ENCODE measurements around the gene SLC8A2. TPM values are rescaled to one million over a fixed set of nuclear protein-coding genes. Genes with fewer than 3 reads are reported as not detected.

Gene SLC8A2
- total and polyA plus RNA-seq, 2 of the 8 experiments (the other 6 are each of a cell fraction or from before 2014, with no cell fraction given): 7.3 to 12.4 TPM

DNA sequence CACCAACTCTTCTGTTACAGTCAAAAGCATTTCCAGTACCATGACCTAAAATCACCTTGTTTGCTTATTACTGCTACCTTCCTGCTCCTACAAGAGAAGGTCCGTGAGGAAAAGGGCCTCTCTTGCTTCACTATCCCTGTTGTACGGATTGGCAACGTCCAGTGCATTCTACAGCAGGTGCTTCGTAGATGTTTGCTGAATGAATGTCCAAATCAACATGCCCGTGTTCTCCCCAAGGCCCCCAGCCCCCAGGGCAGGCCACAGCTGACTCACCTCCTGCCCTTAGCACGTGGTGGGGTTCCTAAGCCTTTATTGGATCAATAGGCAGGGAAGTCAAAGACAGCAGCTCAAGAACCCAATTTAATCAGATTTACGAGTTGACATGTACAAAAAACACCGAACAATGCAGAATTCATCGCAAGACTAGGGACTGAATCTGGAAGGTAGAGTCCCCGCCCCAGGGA, 48.7 kb upstream of the SLC8A2 start:
- DNase-seq (ENCODE audit: low read depth in 1 of 2, low spot score in 2 of 2) (no peak), FAIRE-seq (no peak)
- Histone ChIP-seq H3K79me2 (ENCODE audit: control insufficient read depth in 1 of 2, insufficient read depth in 2 of 2, low read length in 2 of 2) (no peaks in the 10 kb centered on the region), H3K23me2 (ENCODE audit: low read depth, low read length) (0 out of 2 replicates have a peak, but pooled peaks cover 2% of the 10 kb centered on the region), H3K14ac (ENCODE audit: insufficient read length) (no peak overlapping the region), H4K8ac (ENCODE audit: extremely low read depth, insufficient read depth, low read length) (peak overlapping the region; percentile 31; the same call in 1 of the 2 replicates), H4K20me1 (replicated peaks in 1 of 2; ENCODE audit: control insufficient read depth in 1 of 2, insufficient read depth in 2 of 2, low read length in 2 of 2) (no peaks in the 10 kb centered on the region), H3K18ac (ENCODE audit: extremely low read depth, low read length) (no peak overlapping the region; the same call in 1 of the 2 replicates), H3K4me3 (ENCODE audit: extremely low read depth in 1 of 4, insufficient read depth in 2 of 4, low read depth in 3 of 4, low read length in 4 of 4) (no peak overlapping the region), H2BK5ac (ENCODE audit: low read depth, low read length) (0 out of 2 replicates have a peak overlapping the region, but pooled peaks have one; percentile 49), H3K23ac (ENCODE audit: insufficient read length) (no peak overlapping the region), H2AFZ (ENCODE audit: low read length) (peak overlapping the region; percentile 7; the same call in 1 of the 2 replicates), H3K4ac (replicated peaks; ENCODE audit: insufficient read length, low read depth, low read length) (no peak overlapping the region), H3K27me3 (replicated peaks in 1 of 4; ENCODE audit: control insufficient read depth in 3 of 4, extremely low read depth in 1 of 4, insufficient read depth in 3 of 4, low read length in 3 of 4) (no peaks in the 10 kb centered on the region), H3K79me1 (ENCODE audit: low read depth, low read length) (0 out of 2 replicates have a peak, but pooled peaks cover 2% of the 10 kb centered on the region), H3K27ac (ENCODE audit: low read depth, low read length) (no peak overlapping the region), H3K9me3 (ENCODE audit: insufficient read depth in 2 of 2, low read depth in 1 of 2, low read length in 1 of 2) (no peaks in the 10 kb centered on the region), H2AK5ac (ENCODE audit: low read depth, low read length) (no peak overlapping the region), H3K36me3 (ENCODE audit: control insufficient read depth in 2 of 4, insufficient read depth in 4 of 4, low read length in 3 of 4) (0 out of 8 replicates have a peak, but pooled peaks cover 0 to 2% (median 0%) of the 10 kb centered on the region in 4 experiments), H2BK15ac (ENCODE audit: low read length) (0 out of 2 replicates have a peak overlapping the region, but pooled peaks have one; percentile 53), H2BK120ac (replicated peaks; ENCODE audit: low read depth, low read length) (no peak overlapping the region), H4K5ac (ENCODE audit: insufficient read length, low read depth, low read length) (no peak overlapping the region), H3K4me1 (replicated peaks in 1 of 4; ENCODE audit: control insufficient read depth in 3 of 4, insufficient read depth in 4 of 4, low read length in 3 of 4) (peaks cover 0 to 5% (median 2%) of the 10 kb centered on the region in 4 experiments; a peak in 5 of 7 replicates), H3K4me2 (ENCODE audit: insufficient read depth in 1 of 2, low read depth in 2 of 2, low read length in 2 of 2) (no peak overlapping the region), H2BK20ac (ENCODE audit: low read length) (peak overlapping the region; percentile 61; the same call in 1 of the 2 replicates), H3K56ac (replicated peaks; ENCODE audit: insufficient read length, low read depth, low read length) (no peak overlapping the region), H3K9ac (replicated peaks in 1 of 4; ENCODE audit: extremely low read depth in 1 of 4, low read depth in 3 of 4, low read length in 3 of 4) (no peak overlapping the region), H4K91ac (replicated peaks; ENCODE audit: insufficient read length, low read length) (peak overlapping the region; percentile 70), H2BK12ac (ENCODE audit: low read depth, low read length) (no peak overlapping the region)
- CTCF ChIA-PET (ENCODE audit: partially characterized antibody): interaction anchor here (0.5 to 4.5 kb wide), 16 partner anchors 9 to 186 kb away, joined by 3 to 37 read pairs (median 4); partner anchors contain the start of gene KPTN
- POLR2A ChIA-PET (ENCODE audit: partially characterized antibody): interaction anchor here (1.0 to 1.4 kb wide), 4 partner anchors 17 to 73 kb away, joined by 3 read pairs; no protein-coding TSS in a partner anchor
- TF ChIP-seq CHD1 (IDR thresholded peaks at IDR 0.05; ENCODE audit: low read depth, low read length) (no peak), BRCA1 (IDR thresholded peaks at IDR 0.05; ENCODE audit: low read depth, low read length) (no peak), NRF1 (IDR thresholded peaks at IDR 0.05; ENCODE audit: low read depth, low read length) (no peak), TEAD4 (IDR thresholded peaks at IDR 0.05; ENCODE audit: low read depth, low read length) (no peak), SP1 (IDR thresholded peaks at IDR 0.05; ENCODE audit: low read depth, low read length) (no peak), POLR2A (IDR thresholded peaks at IDR 0.05; ENCODE audit: control extremely low read depth in 1 of 2, low read depth in 2 of 2, low read length in 2 of 2) (no peak), SUZ12 (IDR thresholded peaks at IDR 0.05; ENCODE audit: low read length) (no peak), EZH2 (IDR thresholded peaks at IDR 0.05; ENCODE audit: low read depth, low read length, severe bottlenecking) (no peak), SIX5 (IDR thresholded peaks at IDR 0.05; ENCODE audit: low read depth, low read length) (no peak), BCL11A (IDR thresholded peaks at IDR 0.05; ENCODE audit: low read depth in 2 of 2, low read length in 2 of 2) (no peak), CTBP2 (IDR thresholded peaks at IDR 0.05; ENCODE audit: borderline replicate concordance, insufficient read depth, insufficient read length, low read length) (no peak)
- 89% methylated on average over 10 of the region's 10 CpGs; no CpG with 5 or more reads in 1 of the 2 experiments for whole genome bisulfite sequencing, 2 experiments (ENCODE audit: extremely low coverage in 1 of 2, insufficient coverage in 1 of 2, insufficient read length in 1 of 2, insufficient replicate concordance in 2 of 2, low coverage in 1 of 2, low lambda C conversion rate in 2 of 2, missing lambda C conversion rate in 1 of 2)
